SH-SY5Y (cell line): Measurements from ENCODE around the gene NFIB.

ENCODE experiments used
- GATA2 ChIP-seq: IDR thresholded peaks from 2 replicates; pipeline ENCODE4 v1.6.1; 2011; ENCODE audit warnings: mild to moderate bottlenecking, low read depth, low read length
- GATA3 ChIP-seq: IDR thresholded peaks from 2 replicates; pipeline ENCODE4 v1.6.1; 2011; ENCODE audit warnings: low read depth, mild to moderate bottlenecking, low read length, moderate library complexity

DNA sequence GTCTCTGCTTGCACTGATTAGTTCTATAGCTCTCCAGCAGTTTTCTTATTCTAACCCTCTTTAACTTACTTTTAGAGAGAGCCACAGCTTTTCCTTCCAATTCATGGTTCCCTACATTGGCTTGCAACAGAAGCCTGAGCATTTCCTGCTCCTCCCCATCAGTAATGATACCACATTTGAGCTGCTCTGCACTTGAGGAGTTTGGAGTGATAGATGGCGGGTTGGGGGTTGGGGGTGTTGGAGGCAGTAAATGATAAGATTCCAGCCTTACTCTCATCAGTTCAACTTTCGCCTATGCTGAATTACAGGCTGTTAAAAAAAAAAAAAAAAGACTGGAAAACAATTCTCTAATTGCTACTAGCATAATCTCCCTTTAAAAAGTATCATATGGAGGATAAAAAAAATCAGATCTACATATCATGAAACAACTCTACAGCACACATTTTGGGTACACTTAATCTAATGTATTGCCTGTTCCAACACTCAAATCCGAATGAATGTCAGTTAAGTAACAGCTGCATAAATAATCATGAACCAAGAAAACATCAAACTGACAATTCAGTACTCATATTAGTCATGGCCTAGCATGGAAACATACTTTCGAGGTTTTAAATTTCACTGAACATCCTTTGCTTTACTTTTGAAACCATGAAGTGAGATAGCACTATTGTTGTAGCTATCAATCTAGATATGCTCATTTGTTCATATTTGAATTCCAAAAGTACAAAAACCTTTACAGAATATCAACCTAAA lies 224.7 kb downstream of the NFIB start:
- TF ChIP-seq GATA2 (no peak), GATA3 (no peak)
